Neutrophil (primary cell): ENCODE data around the gene FSCN2.

Experiments used
- H3K27ac ChIP-seq: fragments of 200-600 bp; sonication (generic); 2 replicates; pipeline ENCODE4 v1.5.1; 2016; ENCODE audit warnings: mild to moderate bottlenecking, moderate library complexity
- H3K27me3 ChIP-seq: fragments of 200-600 bp; sonication (generic); 2 replicates; pipeline ENCODE4 v1.6.0; 2016; ENCODE audit warnings: mild to moderate bottlenecking
- H3K36me3 ChIP-seq: fragments of 200-600 bp; sonication (generic); 2 replicates; pipeline ENCODE4 v1.5.1; 2017
- H3K4me1 ChIP-seq, 2 experiments: fragments of 200-600 bp in 1 of 2; sonication (generic) in 1 of 2; 1 replicate in 1 of 2; 2 replicates in 1 of 2; pipeline versions ENCODE4 v1.5.1 to v1.6.1; 2013 to 2016; ENCODE audit warnings: low read depth in 1 of 2, low read length in 1 of 2, mild to moderate bottlenecking in 1 of 2, moderate library complexity in 1 of 2; ENCODE audit not compliant: control insufficient read depth in 1 of 2, insufficient read depth in 1 of 2
- H3K4me3 ChIP-seq, 2 experiments: fragments of 200-600 bp in 1 of 2; sonication (generic) in 1 of 2; 1 replicate in 1 of 2; 2 replicates in 1 of 2; pipeline ENCODE4 v1.5.1; 2013 to 2016; ENCODE audit warnings: low read depth in 1 of 2, low read length in 1 of 2, mild to moderate bottlenecking in 1 of 2, moderate library complexity in 1 of 2
- H3K9me3 ChIP-seq: fragments of 200-600 bp; sonication (generic); 2 replicates; pipeline ENCODE4 v1.5.1; 2016
- CTCF ChIP-seq: fragments of 200-600 bp; sonication (generic); IDR thresholded peaks from 2 replicates; pipeline ENCODE4 v1.5.1; 2016; ENCODE audit warnings: antibody characterized with exemption

Gene FSCN2

DNA sequence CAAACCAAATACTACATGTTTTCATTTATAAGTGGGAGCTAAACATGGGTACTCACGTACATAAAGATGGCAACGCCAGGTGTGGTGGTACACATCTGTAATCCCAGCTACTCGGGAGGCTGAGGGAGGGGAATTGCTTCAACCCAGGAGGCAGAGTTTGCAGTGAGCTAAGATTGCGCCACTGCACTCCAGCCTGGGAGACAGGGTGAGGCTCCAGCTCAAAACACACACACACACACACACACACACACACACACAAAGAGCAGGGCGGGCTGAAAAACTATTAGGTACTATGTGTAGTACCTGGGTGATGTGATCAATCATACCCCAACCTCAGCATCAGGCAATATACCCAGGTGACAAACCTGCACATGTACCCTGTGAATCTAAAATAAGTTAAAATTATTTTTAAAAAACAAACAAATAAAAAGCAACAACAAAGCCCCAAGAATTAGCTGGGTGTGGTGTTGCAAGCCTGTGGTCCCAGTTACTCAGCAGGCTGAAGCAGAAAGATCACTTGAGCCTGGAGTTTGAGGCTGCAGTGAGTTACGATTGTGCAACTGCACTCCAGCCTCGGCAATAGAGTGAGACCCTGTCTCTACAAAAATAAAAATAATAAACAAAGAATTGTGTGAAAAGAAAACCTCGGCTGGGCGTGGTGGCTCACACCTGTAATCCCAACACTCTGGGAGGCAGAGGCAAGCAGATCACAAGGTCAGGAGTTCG, 35.8 kb downstream of the FSCN2 start:
- Histone ChIP-seq H3K36me3 (peaks cover 68% of the 10 kb centered on the region), H3K4me1 (peaks cover 28% of the 10 kb centered on the region in 2 experiments), H3K27ac (peak overlapping the region; percentile 35), H3K4me3 (no peak overlapping the region), H3K27me3 (no peaks in the 10 kb centered on the region), H3K9me3 (no peaks in the 10 kb centered on the region)
- no peak for TF ChIP-seq CTCF

GRCh38 chr17:81564778-81565177, 36.6 kb downstream of the FSCN2 start:
- no peak for TF ChIP-seq CTCF
- Histone ChIP-seq H3K4me3 (no peak overlapping the region), H3K27ac (no peak overlapping the region), H3K27me3 (no peaks in the 10 kb centered on the region), H3K4me1 (peaks cover 25 to 28% of the 10 kb centered on the region in 2 experiments), H3K9me3 (no peaks in the 10 kb centered on the region), H3K36me3 (peaks cover 71% of the 10 kb centered on the region)

- Histone ChIP-seq H3K9me3 (no peaks in the 10 kb centered on the region), H3K4me1 (peaks cover 23 to 27% of the 10 kb centered on the region in 2 experiments), H3K27ac (no peak overlapping the region), H3K36me3 (peaks cover 72% of the 10 kb centered on the region), H3K27me3 (no peaks in the 10 kb centered on the region), H3K4me3 (no peak overlapping the region)
- no peak for TF ChIP-seq CTCF
Observed at GRCh38 chr17:81565231-81565630, 37.1 kb downstream of the FSCN2 start.

- H3K36me3 ChIP-seq, result peaks cover 84% of the 10 kb centered on the region
- H3K27ac ChIP-seq, result no peak overlapping the region
- H3K4me3 ChIP-seq, result no peak overlapping the region
- no peaks in the 10 kb centered on the region for H3K27me3 ChIP-seq
- TF ChIP-seq CTCF, result no peak
- no peaks in the 10 kb centered on the region for H3K9me3 ChIP-seq
- peaks cover 9 to 14% of the 10 kb centered on the region in 2 experiments for H3K4me1 ChIP-seq
Observed at GRCh38 chr17:81566461-81567126, 38.4 kb downstream of the FSCN2 start.

- Histone ChIP-seq H3K4me1 (peaks cover 9 to 12% of the 10 kb centered on the region in 2 experiments), H3K36me3 (peaks cover 90% of the 10 kb centered on the region), H3K9me3 (no peaks in the 10 kb centered on the region), H3K27me3 (no peaks in the 10 kb centered on the region), H3K4me3 (no peak overlapping the region), H3K27ac (no peak overlapping the region)
- no peak for TF ChIP-seq CTCF
Observed at GRCh38 chr17:81567191-81567590, 39.0 kb downstream of the FSCN2 start.
